Panc1 (cell line): ENCODE measurements around the gene TJP3.

Source experiments
- POLR2AphosphoS5 ChIP-seq: IDR thresholded peaks from 2 replicates; pipeline ENCODE4 v1.6.1; 2012; ENCODE audit warnings: mild to moderate bottlenecking, low read depth, low read length, moderate library complexity
- TF ChIP-seq, protein P1 (sequence below): fragments of 450-650 bp; IDR thresholded peaks from 2 replicates; pipeline ENCODE4 v1.5.1; 2017; ENCODE audit warnings: mild to moderate bottlenecking
- TF ChIP-seq, protein P2 (sequence below), 2 experiments: IDR thresholded peaks; 2 replicates each; pipeline ENCODE4 v1.6.1; 2011 to 2012; ENCODE audit warnings: low read depth in 2 of 2, control low read depth in 1 of 2, low read length in 1 of 2, mild to moderate bottlenecking in 1 of 2, moderate library complexity in 1 of 2; ENCODE audit not compliant: insufficient read depth in 1 of 2

DNA sequence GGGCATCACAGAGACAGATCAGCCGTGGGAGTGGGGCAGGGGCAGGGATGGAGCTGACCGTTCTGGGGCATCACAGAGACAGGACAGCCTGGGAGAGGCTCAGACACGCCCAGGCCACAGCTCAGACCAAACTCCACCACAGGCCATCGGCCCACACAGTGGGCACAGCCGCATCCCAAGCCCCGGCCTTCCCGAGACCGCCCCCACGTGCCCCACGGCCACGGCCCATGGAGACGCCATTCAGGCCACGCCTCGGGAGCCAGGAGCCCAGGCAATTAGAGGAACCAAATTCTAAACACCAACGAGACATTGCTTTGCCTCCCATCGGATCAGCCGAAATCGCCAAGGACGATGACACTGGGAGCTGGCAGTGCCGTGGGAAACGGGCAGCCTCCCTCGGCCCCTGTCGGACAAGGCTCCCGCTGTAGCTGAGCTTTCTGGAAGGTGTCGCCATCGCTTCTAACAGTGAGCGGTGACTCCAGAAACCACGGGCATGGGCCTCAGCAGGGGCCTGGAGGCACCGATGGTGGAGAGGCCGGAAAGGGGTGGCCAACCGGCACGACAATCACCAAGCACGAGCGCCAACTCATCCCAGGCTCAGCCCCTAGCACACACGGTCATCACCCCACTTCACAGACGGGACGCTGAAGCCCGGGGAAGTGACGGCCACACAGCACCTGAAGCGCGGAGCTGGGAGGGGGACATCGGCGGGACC, 10.4 kb upstream of the TJP3 start:
- TF ChIP-seq, protein P1, sequence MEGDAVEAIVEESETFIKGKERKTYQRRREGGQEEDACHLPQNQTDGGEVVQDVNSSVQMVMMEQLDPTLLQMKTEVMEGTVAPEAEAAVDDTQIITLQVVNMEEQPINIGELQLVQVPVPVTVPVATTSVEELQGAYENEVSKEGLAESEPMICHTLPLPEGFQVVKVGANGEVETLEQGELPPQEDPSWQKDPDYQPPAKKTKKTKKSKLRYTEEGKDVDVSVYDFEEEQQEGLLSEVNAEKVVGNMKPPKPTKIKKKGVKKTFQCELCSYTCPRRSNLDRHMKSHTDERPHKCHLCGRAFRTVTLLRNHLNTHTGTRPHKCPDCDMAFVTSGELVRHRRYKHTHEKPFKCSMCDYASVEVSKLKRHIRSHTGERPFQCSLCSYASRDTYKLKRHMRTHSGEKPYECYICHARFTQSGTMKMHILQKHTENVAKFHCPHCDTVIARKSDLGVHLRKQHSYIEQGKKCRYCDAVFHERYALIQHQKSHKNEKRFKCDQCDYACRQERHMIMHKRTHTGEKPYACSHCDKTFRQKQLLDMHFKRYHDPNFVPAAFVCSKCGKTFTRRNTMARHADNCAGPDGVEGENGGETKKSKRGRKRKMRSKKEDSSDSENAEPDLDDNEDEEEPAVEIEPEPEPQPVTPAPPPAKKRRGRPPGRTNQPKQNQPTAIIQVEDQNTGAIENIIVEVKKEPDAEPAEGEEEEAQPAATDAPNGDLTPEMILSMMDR, result no peak
- TF ChIP-seq, protein P2, sequence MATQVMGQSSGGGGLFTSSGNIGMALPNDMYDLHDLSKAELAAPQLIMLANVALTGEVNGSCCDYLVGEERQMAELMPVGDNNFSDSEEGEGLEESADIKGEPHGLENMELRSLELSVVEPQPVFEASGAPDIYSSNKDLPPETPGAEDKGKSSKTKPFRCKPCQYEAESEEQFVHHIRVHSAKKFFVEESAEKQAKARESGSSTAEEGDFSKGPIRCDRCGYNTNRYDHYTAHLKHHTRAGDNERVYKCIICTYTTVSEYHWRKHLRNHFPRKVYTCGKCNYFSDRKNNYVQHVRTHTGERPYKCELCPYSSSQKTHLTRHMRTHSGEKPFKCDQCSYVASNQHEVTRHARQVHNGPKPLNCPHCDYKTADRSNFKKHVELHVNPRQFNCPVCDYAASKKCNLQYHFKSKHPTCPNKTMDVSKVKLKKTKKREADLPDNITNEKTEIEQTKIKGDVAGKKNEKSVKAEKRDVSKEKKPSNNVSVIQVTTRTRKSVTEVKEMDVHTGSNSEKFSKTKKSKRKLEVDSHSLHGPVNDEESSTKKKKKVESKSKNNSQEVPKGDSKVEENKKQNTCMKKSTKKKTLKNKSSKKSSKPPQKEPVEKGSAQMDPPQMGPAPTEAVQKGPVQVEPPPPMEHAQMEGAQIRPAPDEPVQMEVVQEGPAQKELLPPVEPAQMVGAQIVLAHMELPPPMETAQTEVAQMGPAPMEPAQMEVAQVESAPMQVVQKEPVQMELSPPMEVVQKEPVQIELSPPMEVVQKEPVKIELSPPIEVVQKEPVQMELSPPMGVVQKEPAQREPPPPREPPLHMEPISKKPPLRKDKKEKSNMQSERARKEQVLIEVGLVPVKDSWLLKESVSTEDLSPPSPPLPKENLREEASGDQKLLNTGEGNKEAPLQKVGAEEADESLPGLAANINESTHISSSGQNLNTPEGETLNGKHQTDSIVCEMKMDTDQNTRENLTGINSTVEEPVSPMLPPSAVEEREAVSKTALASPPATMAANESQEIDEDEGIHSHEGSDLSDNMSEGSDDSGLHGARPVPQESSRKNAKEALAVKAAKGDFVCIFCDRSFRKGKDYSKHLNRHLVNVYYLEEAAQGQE (IDR thresholded peaks at IDR 0.05; ENCODE audit: insufficient read depth in 1 of 2, low read depth in 2 of 2, low read length in 1 of 2), result no peak
- TF ChIP-seq POLR2AphosphoS5, result no peak
